ENCODE measurements around the gene SEMA6A.
"Not testable (repeated sequence)": the region's sequence is repeated elsewhere in the genome, so short reads cannot be mapped to it uniquely, and the experiment has no call there.

The SEMA6A gene

DNA sequence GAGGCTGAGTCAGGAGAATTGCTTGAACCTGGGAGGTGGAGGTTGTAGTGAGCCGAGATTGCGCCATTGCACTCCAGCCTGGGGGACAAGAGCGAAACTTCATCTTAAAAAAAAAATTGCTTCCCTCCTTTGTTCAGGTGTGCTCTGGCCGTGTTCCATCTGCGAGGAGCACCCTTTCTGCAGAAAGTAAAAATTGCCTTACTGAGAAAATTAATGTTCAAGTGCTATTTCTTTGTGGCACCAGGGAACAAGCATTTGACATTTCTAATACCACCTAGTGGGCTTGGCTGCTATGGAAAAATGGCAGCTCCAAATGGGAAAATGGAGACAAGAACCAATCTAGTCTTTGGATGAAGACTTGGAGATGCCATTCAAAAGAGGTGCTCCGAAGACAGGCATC lies 29.2 kb downstream of the SEMA6A start:
- DNase-seq = not testable (repeated sequence)

DNA sequence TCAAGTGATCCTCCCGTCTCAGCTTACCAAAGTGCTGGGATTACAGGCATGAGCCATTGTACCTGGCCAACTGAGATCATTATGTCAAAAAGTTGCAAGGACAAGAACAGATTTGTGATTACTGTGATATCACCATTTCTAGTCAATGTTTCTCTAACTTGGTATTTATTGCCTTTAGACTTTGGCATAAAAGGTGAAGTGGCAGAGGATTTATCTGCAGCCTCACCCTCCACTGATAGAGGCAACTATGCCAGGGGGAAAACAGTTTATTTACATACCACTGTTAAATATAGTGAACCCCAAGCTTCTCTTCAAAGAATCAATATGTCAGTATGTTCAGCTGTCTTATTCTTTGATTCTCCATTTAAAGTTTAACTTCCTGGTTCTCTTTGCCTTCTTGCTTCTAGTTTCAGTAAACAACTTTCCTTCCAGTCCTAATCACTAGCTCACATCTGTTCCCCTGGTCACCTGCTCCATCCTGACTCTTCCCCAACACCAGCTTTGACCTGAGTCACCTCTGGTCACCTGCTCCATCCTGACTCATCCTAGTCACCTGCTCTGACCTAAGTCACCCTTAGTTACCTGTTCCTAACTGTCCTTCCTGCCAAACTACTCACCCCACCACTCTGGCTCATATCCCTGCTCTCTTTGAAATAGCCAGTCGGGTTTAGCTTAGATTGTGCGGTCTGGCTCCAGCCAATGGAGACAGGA lies 29.9 kb downstream of the SEMA6A start:
- no peak for DNase-seq

DNA sequence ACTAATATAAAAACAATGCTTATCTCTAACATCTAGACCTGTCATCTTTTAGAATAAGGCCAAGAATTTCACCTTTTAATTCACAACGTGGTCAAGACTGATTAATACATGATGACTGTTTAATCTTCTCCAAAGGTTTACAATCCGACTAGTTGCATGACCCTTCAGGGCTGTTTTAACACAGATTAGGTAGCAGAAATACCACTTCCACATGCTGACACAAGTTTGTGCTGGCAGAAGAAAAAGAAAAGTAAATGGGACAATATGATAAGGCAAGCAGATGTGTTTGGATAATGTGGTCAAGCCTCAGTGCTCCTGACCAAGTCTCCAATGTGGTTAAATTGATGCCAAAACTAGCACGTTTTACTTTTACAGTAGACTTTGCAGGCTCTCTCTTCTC lies 31.1 kb downstream of the SEMA6A start:
- no peak for DNase-seq

DNA sequence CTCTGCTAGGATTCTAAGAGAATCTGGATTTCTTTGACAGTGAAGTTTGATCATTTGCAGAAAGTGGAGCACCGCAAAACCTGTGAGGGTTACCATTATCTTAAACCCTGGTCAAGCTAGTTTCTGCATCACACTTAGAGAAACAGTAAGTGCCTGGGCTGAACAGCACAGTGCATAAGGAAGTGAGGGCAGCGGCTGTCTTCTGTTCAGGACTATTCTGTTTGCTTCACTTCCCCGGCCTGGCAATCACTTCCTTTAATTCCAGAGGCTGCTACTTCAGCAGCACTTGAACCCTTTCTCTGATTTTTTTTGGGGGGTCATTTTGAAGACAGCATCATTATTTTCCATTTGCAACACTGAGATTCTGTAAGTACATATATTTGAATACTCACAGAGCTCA lies 32.0 kb downstream of the SEMA6A start:
- no peak for DNase-seq

DNA sequence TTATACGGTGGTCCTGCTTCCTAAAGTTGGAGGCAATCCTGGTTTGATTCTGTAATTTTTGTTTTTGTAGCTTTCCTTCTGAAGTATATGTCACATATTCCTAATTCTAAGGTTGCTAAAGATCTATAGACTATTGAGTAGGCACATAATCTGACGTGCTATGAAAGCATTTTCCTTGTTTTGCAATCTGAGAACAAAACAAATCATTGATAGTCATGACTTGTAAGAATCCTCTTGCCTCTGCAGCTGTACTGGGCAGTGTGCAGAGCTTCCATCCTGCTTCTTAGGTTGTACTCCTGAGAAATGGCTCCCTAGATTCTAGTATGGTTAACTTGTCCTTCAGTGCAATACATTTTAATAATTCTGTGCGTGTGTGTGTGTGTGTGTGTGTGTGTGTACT lies 35.4 kb downstream of the SEMA6A start:
- DNase-seq = no peak

DNA sequence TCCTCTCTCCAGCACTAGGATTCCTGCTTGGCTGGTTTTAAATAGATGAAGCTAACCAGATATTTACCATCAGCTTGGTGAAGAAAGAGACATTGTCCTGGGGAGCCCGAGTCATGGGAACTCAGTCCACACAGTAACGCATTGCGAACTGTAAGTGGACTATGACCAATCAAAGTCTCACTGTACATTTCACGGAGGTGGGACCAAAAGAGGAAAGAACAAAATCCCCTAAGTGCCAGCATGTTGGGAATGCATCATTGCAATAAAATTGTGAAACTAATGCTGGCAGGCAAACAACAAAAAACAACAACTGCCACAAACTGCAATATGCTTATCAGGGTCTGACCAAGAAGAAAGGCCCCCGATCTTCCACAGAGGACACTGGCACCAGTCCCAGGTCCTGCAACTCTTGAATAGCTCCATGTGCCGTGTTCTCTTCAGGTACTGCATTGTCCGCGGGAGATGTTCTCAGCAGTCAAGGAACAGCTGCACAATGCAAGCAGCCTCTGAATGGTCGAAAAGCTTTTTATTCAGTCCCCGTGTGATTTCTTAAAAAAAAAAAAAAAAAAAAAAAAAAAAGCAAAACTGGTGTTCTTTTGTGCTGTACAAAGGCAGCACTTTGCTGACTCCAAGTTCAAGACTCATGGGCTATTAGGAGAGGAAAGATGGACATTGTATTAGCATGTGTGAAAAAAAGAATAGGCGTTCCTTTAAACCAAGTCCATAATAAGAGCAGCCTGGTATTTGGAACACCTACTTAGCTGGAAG lies 38.1 kb downstream of the SEMA6A start:
- no peak for DNase-seq

DNA sequence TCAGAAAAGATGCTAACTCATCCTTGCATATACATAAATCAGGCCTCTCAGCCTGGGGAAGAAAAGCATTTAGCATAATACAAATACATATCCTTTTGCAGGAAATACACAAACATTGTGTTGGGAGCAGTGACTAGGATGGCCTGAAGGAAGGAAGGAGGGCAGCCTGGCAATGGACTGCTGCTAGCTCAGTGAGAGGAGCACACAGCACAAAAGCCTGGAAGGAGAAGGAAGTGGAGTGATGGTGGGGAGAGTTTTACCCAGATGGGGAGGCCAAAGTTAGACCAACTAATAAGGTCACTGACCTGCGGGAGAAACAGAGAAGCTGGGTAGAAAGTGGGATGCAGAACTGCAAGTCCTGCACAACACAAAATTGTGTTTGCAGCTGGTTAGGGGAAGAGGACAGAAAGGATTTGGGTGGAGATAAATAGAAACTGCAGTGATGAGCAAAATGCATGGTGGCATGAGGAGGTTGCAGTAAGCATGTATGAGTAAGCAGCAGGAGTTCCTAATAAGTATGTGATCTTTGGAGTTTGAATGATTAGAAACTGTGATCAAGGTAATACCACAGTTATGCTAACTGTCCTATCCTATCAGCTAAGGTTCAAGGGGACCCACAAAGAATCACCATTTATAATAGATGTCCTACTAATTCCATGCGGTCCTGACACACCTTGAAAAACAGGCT lies 39.5 kb downstream of the SEMA6A start:
- no peak for DNase-seq

DNA sequence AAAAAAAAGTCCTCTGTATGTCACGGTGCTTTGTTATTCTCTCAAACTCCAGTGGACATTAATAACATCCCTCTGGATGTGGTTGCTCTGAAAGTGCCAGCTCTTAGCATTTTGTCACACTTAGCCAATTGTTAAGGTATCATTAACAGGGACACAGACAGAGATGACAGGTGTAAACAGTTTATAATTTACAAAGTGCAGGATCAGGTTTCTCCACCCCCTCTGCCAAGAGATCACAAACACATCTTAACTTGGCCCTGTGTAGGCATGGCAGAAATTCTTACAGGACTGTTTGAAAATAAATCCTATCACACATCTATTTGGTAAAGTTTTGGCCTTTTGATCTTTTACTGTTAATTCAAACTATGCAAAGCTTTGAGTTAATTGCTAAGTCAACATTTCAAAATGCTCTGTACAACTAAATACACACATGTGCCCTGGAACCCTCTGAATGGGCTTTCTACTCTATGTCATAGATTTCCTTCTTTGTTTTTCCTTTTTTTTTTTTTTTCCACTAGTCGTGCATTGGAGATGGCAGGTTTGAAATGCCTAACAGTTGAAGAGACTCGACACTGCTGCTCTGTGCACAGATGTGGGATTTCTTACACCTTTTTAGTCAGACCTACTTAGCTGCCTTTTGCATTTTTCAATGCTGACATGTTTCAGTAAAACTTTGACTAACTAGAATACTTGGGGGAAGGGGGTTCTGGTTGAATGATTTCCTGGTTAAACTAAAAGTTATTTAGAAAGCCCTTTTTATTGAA lies 41.7 kb downstream of the SEMA6A start:
- DNase-seq = no peak

DNA sequence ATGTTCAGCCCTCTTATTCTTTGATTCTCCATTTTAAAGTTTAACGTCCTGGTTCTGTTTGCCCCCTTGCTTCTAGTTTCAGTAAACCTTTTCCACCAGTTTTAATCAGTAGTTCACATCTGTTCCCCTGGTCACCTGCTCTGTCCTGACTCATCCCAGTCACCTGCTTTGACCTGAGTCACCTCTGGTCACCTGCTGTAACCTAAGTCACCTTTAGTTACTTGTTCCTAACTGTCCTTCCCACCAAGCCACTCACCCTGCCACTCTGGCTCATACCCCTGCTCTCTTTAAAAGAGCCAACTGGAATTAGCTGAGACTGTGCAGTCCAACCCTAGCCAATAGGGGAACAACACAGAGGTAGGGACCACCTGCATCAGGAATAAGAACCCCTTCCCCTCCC lies 43.0 kb downstream of the SEMA6A start:
- DNase-seq = no peak

DNA sequence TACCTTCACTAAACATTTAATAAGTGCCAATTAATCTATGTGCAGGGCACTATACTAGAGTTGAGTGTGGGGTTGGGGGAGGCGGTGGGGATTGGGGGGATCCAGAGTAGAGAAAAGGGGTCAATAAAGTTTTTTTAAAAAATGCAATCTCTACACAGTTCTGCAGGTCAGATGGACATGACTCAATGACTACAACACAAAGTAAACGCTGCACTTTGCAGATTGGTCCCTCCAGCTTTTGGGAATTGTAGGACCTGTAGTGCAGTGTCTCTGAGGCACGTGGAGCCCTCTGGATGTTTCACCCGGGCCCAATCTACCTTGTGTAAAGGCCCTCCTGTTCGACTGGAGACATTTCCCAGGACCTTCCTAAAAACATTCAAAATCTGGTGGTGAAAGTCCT lies 43.5 kb downstream of the SEMA6A start:
- DNase-seq = no peak

DNA sequence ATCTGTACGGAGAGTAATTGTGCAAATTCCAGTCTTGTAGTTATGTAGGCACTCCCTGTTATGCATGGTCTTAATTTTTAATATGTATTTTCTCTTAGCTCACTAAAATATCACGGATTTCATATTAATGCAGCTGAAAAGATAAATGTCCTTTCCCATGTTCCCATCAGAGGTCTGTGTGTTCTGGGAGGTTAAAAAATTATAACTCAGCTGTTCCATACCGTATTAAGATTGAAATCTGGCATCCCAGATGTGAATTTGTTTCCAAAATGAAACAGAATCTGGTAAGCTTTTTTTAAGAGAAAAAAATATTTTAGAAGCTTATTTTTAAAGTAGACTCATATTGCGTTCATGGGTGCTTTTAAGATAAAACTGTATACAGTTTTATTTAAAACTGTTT lies 44.3 kb downstream of the SEMA6A start:
- no peak for DNase-seq

DNA sequence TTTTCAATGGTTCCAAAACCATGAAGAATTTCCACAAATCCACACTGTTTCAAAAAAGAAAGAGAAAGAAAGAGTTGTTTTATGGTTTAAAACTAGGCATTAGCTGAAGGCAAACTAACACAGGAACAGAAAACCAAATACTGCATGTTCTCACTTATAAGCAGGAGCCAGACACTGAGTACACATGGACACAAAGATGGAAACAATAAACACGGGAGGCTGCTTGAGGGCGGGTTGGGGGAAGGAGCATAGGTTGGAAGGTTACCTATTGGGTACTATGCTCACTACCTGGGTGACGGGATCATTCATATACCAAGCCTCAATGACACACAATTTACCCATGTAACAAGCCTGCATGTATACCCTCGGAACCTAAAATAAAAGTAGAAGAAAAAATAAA lies 45.0 kb downstream of the SEMA6A start:
- DNase-seq = no peak

DNA sequence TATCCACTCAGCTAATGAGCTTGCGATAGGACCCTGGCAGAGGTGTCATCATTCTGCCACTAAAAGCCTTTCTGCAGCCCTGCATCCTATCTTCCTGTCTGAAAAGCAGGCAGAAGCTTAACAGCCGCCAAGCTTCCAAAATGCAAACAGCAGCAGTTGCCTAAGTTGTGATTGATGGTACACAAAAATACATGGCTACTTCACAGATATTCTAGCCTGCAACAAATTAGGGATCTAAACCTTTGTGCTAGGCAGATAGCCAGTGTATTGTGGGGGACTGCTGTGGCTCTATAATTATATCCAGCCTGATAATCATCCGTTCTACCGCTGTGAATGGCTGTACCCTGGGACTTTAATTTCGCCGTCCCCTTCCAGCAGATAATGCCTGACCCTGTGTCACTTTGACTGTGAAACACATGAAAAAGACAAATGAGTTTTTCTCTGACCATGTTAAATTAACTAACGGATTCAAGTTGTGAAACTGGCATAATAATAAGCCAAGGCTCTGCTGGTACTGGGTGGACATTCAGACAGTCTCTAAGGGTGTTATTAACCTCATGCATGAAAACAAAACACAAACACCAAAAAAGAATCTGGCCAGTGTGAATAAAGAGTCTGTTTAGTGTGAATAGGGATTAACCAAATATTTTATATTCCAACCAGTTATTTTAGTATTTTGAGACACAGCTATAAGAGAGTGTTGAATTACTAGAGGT lies 45.9 kb downstream of the SEMA6A start:
- no peak for DNase-seq

DNA sequence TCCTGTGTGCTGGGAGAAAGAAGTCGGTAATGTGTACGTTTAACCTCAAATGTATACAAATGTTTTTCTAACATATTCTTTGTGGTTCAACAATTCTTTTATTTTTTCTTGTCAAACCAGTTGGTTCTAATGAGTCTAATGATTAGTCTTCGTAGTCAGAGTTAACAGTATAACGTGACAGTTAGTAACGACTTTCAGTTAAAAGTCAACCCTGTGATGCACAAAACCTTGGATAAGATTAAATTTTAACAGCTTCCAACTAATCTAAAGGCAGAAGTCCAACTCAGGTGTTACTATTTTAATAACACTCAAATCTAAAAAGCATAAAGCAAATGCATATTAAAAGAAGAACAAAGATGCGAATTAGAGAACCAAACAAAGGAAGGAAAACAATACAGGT lies 47.0 kb downstream of the SEMA6A start:
- no peak for DNase-seq

DNA sequence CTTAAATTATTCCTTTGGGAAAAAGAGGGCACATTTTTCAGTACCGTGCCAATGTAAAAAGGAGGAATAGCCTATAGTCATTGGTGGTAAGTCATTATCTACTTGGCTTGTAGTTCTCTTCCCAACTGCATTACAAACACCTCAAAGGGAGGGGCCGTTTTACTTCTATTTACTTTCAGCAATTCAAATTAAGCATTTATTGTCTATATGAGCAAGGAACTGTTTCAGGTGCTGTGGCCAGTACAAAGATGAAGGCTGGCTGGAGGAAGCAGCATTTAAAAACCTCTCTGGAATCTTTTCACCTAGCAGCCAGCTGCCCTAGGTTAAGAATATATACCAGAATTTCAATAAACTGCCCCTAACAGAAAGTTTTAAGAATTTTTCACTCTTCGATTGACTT lies 48.9 kb downstream of the SEMA6A start:
- no peak for DNase-seq

DNA sequence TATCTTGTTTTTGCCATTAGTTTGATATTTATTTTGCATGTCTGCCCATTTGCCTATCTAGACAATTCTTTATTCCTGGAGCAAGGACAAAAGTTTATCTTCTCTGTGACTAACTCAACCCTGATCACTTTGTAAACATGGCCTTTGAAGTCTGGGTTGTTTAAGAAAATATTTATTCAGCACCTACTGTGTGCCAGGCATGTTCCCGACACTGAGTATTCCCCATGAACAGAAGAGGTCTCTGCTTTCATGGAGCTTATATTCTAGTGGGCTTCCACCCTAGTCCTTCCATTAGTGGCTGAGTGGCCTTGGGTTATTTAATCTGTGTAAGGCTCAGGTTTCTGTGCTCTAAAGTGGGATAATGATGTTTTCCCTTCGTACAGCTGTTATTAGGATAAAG lies 49.7 kb downstream of the SEMA6A start:
- no peak for DNase-seq

DNA sequence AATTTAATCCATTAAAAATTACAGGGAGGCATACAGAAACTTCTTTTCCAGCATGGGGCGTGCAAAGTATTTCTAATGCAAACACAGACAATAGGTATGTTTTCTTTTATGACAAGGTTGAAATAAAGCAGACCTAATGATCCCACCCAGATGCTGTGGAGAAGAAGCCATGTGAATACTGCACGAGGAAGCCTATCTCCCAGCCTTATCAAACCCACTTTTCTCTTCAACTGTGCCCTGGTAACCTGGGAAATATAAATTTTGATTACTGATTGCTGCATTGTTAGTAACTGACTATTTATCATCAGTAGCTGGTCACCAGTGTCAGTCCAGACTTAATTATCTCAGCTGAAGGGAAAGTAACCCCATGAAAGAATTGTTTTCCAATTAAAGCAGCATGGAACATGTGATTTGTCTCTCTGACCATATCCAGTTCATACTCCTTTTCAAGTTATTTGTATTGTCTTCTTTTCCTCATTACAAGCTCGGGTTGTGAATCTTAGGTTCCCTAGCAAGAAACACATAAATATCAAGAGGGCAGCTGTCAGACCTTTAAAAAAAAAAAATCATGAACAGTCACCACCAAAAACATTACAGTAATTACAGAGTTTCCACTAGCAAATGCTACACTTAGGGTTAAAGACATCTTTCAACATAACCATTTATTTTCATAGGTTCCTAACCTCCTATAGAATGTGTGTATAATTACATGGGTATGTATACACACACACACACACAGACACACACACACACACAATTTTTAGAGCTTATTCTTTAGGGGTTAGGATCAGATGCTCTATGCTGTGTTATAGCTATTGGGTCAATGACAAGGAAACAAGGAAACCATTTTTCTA lies 50.3 kb downstream of the SEMA6A start:
- no peak for DNase-seq

DNA sequence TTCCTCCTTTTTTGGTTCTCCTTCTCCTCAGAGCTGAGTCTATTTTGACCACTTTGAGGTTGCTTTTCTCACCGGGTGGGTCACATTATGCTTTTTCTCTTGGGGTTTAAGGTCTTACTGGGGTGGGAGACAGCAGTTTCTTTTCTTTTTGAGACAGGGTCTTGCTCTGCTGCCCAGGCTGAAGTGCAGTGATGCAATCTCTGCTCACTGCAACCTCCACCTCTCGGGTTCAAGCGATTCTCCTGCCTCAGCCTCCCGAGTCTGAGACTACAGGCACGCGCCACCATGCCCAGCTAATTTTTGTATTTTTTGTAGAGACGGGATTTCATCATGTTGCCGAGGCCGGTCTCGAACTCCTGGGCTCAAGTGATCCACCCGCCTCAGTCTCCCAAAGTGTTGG lies 51.4 kb downstream of the SEMA6A start:
- DNase-seq = not testable (repeated sequence)

DNA sequence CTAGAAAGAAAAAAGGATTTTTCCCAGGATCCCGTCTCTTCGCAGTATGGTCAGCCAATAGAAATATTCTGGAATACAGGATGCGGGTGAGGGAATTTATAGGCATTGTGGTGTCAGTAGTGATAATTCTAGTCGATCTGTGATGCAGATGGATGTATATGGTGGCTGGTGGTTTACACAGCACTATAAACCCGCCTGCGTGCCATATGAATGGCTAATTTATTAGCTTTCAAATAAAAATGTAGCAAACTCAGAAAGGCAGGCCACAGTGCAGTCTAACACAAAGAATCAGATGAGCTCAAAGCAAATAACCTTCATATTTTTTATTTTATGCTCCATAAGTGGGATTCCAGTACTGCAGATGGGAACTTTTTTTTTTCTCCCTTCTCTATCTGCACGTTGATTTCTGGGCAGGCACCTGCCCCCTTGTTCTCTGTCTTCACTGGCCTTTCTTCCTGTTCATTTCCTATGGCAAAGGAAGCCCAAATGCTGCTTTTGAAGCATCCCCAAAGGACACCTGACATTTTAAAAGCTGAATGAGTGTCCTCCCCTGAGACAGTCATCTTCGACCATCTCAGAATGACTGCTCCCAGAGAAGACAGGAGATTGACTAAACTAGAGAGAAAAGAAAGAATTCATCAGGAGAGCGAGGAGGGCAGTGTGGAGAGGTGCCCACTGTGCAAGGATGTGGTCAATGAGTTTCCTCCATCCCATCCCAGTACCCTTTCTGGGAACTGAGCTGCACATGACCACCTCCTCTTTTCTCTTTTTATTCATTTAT lies 52.1 kb downstream of the SEMA6A start:
- no peak for DNase-seq

DNA sequence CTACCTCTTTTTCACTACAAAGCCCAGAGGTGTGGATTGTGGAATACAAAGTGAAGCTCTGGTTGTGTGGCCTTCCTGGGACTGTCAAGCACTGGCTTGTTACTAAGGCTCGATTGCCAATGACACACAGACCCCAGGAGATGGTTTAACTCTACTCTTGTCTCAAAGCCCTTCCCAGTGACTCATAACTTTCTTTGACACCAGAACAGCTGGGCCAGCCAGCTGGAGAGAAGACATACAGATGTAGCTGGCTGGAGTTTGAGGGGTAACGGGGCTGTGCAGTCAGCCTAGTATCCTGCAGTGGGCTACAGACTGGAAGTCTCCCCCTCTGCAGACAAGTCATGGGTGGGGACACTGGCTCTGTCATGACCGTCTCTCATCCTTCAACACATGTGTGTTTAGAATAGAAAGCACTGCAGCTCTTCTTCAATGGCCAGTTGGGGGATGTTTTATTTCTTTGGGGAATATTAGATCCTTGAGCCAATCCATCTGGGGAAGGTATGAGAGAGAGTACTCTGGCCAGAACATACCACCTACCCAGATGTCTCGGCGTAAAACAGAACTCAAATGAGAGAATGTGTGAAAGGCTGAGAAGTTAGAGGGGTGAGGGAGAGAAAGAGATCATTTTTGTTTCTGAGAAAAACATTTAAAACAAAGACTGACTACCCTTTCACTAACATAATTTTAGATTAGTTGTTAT lies 53.3 kb downstream of the SEMA6A start:
- no peak for DNase-seq

Data from activated CD4-positive, alpha-beta T cell treated with anti-CD3 and anti-CD28 coated beads, Interleukin-2, Interleukin-6, amounts not matched to agents 100 ng/mL and 50 ng/mL, durations not matched to agents 16 hours and 8 hours (primary cell).